ENCODE measurements around the gene IRX1. TPM values are rescaled to one million over a fixed set of nuclear protein-coding genes. Genes with fewer than 3 reads are reported as not detected.

Gene IRX1
- polyA plus RNA-seq, 1 experiment: 0.33 TPM

GRCh38 chr5:3601061-3601710 lies 5.6 kb downstream of the IRX1 start:
- DNase-seq (ENCODE audit: low read depth): no peak
- Histone ChIP-seq H3K36me3 (ENCODE audit: control insufficient read depth, insufficient read depth, low read length) (no peaks in the 10 kb centered on the region), H3K4me3 (ENCODE audit: low read depth, low read length) (no peak overlapping the region), H3K27me3 (ENCODE audit: control insufficient read depth, insufficient read depth, low read length) (peaks cover 2% of the 10 kb centered on the region)
- ChIA-PET POLR2A (no interaction called here), CTCF (no interaction called here)
- no peak for TF ChIP-seq CTCF (IDR thresholded peaks at IDR 0.05; ENCODE audit: insufficient read depth, low read depth, low read length)

DNA sequence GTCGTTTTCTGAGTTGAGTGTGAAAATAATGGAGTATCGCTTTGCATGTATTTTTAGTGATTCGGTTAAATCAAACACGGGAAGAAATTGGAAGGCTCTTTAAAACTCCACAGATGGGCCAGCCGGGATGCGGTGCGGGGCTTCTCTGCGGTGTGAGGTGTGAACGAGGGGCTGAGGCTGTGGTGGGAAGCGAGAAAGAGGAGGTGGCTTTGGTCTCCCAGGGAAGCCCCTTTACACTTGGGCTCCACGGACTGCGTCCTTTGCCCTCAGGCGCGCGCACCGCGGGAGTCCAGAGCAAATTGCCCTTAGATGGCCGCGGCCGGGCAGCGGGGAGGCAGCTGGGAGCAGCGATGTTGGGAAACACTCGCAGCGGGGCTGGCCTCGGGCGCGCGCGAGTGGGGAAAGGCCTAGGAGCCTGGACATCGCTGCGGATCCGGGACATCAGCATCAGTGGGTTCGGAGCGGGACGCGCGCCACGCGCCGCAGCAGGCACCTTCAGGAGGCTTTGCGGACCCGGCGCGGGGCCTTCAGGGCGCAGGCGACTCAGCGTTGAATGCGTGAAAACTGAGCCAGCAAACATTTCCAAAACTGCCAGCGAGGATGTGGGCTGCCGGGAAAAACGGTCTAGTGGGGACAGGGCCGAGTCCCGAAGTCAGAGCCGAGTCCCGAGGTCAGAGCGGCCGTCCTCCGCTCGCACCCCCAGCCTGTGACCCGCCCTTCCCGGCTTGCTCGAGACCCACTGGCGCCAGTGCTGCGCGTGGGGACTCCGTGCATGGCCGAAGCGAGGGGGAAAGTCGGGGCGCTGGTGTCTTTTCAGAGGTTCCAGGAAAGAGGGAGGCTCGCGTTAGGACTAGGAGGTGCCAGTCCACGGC lies 6.5 kb downstream of the IRX1 start:
- POLR2A ChIA-PET: no interaction called here
- no peak for DNase-seq (ENCODE audit: low read depth)

GRCh38 chr5:3602785-3603502 lies 7.3 kb downstream of the IRX1 start:
- Histone ChIP-seq H3K27me3 (ENCODE audit: control insufficient read depth, insufficient read depth, low read length) (peaks cover 2% of the 10 kb centered on the region), H3K4me3 (ENCODE audit: low read depth, low read length) (no peak overlapping the region), H3K36me3 (ENCODE audit: control insufficient read depth, insufficient read depth, low read length) (no peaks in the 10 kb centered on the region)
- POLR2A ChIA-PET: no interaction called here
- no peak for DNase-seq (ENCODE audit: low read depth)
- peak; percentile 36; the same call in 1 of the 2 replicates for TF ChIP-seq CTCF (IDR thresholded peaks at IDR 0.05; ENCODE audit: insufficient read depth, low read depth, low read length)
- CTCF ChIA-PET: no interaction called here

More for the DNA sequence above, 6.5 kb downstream of the IRX1 start:
- CTCF ChIA-PET: no interaction called here
- Histone ChIP-seq H3K4me3 (ENCODE audit: low read depth, low read length) (no peak overlapping the region), H3K27me3 (ENCODE audit: control insufficient read depth, insufficient read depth, low read length) (peaks cover 2% of the 10 kb centered on the region), H3K36me3 (ENCODE audit: control insufficient read depth, insufficient read depth, low read length) (no peaks in the 10 kb centered on the region)
- TF ChIP-seq CTCF (IDR thresholded peaks at IDR 0.05; ENCODE audit: insufficient read depth, low read depth, low read length): no peak

DNA sequence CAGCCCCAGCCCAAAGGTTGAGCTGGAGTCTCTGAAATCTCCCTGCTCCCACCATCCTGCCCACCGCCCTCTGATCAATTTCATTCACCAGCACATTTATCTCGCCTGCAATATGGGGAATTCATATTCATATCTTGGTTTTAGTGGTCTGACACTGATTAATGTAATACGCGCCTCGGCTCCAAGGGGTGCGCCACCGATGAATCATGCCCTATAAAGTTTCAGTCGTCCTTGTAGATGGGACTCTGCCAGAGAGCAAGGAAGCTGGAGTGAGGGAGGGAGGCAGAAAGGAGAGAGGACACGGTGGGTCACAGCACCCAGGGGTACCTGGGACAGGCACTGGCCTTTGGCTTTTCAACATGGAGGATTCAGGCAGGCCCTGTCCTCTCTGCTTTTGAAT lies 8.9 kb downstream of the IRX1 start:
- Histone ChIP-seq H3K4me3 (ENCODE audit: low read depth, low read length) (no peak overlapping the region), H3K36me3 (ENCODE audit: control insufficient read depth, insufficient read depth, low read length) (no peaks in the 10 kb centered on the region), H3K27me3 (ENCODE audit: control insufficient read depth, insufficient read depth, low read length) (peaks cover 2% of the 10 kb centered on the region)
- CTCF ChIA-PET: no interaction called here
- no peak for DNase-seq (ENCODE audit: low read depth)
- no peak for TF ChIP-seq CTCF (IDR thresholded peaks at IDR 0.05; ENCODE audit: insufficient read depth, low read depth, low read length)
- POLR2A ChIA-PET: no interaction called here
